Stimulated activated naive CD8-positive, alpha-beta T cell treated with anti-CD3 and anti-CD28 coated beads, Interleukin-15, Interleukin-2, amounts not matched to agents 100 U/mL and 50 U/mL, for 24 hours (primary cell): ENCODE results near the gene HTR4.

ENCODE experiments used
- ATAC-seq: fragments of 150-1000 bp; cut with Tn5 transposase; one replicate; pipeline ENCODE4 v1.10.0; 2021
- DNase-seq: peaks from one replicate; pipeline ENCODE4 v3.0.0; 2021

Gene HTR4

DNA sequence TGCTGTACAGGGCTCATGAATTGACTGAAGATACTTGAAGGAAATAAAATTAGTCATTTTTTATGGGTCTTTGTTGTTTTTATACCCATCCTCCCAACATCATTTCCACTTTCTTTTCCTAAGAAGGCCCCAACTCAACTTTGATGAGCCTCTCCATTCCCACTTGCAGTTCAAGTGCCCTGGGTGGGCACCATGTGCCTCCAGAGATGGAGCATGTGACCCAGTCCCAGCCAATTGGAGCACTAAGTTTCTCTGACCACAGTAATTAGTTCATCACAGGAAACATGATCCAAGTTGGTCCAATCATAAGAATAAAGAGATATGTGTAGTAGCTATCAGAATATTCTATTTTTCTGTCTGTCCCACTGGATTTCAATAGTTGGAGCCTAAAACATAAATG, 46.9 kb downstream of the HTR4 start:
- no peak for DNase-seq
- no peak for ATAC-seq

DNA sequence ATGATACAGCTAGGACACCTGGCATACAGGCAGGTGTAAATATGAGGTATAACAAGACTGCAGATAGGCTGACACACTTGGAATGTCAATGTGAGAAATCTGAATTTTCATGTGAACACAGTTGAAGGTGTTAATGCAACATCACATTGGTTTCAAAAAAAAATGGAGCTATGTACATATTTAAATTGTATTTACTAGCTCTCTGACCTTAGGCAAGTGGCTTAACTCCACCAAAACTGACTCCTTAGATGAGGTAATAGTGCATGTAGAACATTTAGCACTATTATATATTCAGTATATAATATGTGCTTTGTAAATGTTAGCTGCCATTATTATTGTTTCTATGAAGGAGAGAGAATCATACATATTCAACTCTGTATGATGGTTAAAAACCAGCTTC, 48.0 kb downstream of the HTR4 start:
- no peak for DNase-seq
- ATAC-seq, result no peak

DNA sequence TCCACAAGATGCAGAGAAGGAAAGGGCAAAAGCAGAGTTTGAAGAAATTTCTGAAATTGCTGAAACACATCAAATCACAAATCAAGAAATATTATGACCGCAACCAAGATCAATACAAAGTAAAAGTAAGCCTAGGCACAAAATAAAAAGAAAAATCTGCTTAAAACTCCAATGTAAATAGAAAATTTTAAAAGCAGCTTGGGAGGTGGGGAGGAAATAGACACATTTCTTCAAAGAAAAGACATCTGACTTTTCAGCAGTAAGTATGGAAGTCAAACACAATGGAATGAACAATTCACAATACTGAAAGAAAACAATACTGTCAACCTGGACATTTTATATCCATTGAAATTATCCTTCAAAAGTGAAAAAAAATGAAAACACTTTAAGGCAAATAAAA, 55.1 kb downstream of the HTR4 start:
- DNase-seq, result no peak
- ATAC-seq, result no peak

DNA sequence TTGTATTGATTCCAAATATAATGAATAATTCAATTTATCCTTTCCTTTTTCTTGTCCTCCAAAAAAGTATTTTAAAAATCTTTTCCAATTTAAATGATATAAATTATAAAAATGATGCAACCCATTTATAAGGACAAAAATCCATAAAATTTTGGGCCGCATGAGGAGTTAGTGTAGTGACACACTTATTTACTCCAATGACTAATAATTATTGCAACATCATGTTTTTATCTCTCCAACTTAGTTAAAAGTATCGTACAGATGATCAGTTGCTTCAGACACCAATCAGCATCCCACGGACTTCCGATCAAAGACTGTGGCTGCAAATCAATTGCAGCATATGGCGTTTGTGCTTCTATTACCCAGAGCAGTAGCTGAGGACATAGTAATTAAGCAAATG, 58.6 kb downstream of the HTR4 start:
- ATAC-seq, result no peak
- no peak for DNase-seq

DNA sequence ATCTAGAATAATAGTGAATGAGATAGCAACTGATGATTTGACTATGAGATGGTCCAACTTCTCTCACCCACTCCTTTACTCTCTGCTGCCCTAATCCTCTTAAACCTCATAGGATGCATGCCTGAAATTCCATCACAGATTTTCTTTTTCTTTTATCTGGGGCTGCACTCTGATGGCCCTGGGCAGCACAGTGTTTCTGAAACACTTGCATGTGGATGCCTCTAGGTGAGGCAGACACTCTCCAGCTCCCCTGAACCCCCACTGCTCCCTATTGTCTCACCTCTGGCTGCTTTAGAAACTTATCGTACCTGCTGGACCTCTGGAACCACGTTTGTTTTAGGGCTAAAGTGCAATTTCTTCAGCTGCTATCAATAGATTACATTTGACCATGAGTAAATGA, 67.5 kb downstream of the HTR4 start:
- DNase-seq (no peak), ATAC-seq (no peak)

DNA sequence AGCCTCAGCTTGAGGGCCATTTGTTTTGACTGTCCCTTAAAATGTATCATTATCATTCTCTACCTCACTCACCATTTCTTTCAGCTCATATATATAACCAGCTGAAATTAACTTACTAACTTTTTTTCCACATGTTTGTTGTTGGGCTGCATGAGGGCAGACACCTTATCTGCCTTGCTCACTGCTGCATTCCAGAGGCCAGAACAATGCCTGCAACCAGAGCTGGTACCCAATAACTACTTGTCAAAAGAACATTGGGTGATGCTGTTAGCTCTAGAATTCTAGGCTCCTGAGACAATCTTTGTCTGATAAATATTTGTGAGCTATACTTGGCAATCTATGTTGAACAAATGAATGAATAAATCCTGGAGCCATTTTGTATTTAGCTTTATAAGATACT, 68.3 kb downstream of the HTR4 start:
- ATAC-seq (no peak), DNase-seq (no peak)

DNA sequence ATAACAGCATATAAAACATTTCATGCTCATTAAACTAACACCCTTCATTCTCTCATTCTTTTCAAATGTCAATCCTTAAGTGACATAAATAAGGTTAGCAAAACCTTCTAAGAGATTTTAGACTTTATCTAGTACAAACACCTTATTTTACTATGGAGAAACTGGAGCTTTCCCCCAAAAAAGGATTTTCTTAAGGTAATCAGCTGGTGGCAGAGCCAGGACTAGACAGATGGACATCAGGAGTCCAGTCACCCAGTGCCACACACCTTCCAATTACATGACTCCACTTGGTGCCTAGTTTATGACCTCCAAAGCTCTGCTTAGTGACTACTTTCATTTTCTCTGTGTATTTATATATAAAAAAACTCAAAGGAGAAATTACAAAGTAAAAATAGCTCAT, 70.2 kb downstream of the HTR4 start:
- ATAC-seq (no peak), DNase-seq (no peak)

DNA sequence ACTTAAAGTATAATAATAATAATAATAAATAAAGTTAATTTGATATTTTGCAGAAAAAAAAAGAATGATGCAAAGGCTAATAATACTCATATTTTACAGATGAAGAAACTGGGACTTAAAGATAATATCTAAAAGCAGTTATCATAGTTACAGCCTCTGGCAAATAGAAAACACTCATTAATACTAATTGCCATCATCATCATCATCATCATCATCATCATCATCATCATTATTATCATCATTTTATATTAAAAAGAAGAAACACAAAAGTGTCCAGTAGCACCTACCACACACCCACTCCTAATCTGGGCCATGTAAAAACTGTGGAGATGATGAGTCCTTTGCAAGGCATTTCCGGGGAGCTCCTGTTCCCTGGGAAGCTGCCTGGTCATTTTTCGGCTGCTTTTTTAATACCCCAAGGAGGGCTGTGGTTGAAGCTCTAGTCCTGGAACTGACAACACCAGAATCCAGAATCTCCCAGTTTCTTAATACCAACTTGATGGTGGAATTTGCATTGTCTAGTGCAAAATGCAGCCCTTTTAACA, 70.8 kb downstream of the HTR4 start:
- DNase-seq (no peak), ATAC-seq (no peak)

DNA sequence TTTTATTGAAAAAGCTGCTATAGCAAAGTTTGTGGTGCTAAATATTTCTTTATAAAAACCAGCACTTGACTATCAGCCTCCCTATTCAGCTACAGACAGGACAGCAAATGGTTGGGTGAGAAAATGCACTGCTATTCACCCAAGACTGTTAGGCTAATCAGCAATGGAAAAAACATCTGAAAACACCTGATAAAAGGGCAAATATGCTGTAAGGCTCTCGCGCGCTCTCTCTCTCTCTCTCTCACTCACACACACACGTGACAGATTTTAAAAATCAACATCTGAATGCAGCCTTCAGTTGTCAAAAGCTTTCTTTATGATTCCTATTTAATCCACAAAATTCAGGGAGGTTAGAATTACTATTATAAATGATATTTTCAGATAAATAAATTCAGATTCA, 80.2 kb downstream of the HTR4 start:
- ATAC-seq (no peak), DNase-seq (no peak)

DNA sequence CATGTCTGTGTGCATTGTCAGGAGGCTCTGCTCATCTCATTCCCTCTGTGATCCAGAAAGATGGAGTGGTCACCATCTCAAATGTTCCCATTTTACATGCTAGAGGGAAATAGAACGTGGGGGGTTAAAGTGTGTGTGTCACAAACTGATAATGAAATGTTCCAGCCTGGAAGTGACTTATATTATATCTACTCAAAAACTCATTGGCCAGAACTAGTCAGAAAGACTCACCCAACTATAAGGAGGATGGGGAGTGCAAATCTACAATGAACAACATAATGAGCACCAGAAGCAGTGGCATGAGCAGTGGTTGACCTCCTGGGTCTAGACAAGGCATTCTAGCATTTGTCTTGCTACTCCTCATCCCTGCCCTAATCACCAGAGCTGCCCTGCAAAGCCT, 81.0 kb downstream of the HTR4 start:
- ATAC-seq, result no peak
- no peak for DNase-seq

DNA sequence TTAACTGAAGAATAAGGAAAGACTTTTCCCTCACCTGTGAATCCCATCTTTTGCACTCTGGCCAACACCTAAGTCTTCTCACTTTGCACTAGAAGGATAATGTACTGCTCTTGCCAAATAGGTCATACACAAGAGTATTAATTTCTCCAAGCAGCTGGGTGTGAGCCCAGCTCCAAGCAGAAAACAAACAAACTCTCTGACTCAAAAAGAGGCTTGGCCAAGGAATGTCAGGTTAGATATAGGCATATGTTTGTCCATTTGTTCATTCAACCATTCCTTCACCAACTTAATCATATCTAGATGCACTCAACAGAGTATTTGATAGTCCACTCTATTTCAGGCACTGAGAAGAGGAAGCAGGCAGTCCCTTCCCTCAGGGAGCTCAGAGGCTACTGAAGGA, 84.4 kb downstream of the HTR4 start:
- no peak for DNase-seq
- ATAC-seq, result no peak

DNA sequence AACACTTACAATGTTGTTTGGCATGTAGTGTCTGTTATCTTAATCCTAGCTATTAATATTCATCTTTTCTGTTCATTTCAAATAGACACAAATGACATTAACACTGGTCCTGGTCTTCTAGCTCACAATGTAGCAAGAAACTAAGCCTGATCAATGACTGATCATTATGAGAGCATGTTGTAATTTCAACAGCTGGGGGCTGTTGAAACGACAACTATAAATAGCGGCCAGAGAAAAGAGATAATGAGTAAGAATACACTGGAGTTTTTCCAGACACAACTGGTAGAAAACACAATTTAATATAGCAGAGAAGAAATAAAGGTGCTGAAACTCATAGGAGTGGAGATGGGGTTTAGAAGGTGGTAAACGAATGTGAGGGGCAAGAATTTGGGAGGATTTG, 89.2 kb downstream of the HTR4 start:
- no peak for ATAC-seq

DNA sequence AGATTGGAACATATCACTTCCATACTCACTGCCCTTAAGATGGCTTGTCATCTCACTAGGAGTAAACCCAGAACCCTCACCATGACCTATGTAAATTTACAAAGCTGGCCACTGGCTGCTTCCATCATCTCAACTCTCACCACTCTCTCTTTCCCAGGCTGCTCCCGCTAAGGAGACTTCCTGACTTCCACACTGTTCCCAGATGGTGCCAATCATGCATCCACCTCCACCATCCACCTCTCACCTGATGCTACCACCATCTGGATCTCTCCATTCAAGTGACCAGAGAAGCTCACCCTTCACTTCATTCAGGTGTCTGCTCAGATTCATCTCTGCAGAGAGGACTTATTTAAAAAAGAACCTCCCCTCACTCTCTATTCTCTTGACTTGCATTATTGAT, 91.3 kb downstream of the HTR4 start:
- ATAC-seq (no peak), DNase-seq (no peak)

More for the DNA sequence above, 89.2 kb downstream of the HTR4 start:
- DNase-seq, result no peak

DNA sequence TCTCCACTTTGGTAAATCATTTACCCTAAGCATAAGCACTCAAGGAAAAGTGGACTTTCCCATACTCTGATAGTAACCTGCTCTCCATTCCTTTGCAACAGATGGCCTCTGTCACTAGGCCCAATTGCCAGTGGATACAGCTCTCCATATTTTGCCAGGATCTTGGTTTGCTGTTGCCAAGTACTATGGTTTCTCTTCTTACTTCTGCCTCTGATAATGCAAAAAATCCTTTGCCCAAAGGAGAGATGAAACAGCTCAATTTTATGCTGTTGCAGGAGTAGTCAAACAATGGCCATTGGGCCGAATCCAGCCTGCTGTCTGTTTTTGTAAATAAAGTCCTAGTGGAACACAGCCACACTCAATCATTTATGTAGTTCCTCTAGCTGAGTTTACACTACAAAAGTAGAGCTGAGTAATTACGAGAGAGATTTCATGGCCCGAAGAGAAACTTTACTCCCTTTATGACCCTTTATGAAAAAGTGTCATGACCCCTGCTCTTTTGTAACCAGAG, 92.5 kb downstream of the HTR4 start:
- no peak for DNase-seq

DNA sequence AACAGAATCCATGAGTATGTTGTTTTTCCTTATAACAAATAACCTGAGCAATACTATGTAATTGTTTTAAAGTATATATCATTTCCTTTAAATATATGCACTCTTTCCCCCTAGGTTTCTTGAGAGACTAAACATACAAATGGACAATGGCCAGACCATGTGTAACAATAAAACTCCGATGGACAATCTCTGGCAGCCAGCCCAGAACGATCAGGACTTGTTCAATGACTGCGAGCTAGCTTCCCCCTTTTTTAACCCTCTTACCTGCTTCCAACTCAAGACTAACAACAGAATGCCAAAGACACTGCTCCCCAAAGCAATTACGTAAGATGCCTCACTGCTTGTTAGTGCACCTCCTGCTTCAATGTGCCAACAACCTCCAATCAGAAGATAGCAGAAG, 94.9 kb downstream of the HTR4 start:
- DNase-seq, result no peak
- ATAC-seq, result no peak

More for the DNA sequence above, 92.5 kb downstream of the HTR4 start:
- ATAC-seq, result no peak

DNA sequence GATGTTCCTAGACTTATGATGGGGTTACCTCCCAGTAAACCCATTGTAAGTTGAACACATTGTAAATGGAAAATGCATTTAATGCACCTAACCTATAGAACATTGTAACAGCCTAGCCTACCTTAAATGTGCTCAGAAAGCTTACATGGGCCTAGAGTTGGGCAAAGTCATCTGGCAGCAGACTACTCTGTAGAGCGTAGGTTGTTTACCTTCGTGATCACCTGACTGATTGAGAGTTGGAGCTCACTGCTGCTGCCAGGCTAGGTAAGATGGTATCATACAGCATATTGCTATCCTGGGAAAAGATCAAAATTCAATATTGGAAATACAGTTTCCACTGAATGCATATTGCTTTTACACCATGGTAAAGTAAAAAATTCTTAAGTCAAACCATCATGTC, 95.4 kb downstream of the HTR4 start:
- DNase-seq (no peak), ATAC-seq (no peak)

DNA sequence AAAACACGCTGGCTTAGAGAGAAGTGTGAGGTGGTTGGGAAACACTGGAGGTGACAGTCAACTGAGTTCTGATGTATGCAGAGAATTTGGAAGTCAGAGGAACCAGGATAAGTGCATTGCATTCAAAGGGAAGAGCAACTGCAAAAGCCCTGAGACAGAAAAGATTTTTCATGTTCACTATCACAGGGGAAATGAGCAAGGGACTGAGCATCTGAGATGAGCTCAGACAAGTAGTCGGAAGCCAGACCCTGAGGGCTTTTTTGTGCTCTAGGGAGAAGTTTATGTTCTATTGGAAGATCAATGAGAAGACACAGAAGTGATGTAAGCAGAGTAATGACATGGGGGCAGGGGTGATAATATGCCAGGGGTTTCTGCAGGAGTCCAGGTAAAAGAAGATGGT, 97.5 kb downstream of the HTR4 start:
- ATAC-seq, result no peak
- no peak for DNase-seq

DNA sequence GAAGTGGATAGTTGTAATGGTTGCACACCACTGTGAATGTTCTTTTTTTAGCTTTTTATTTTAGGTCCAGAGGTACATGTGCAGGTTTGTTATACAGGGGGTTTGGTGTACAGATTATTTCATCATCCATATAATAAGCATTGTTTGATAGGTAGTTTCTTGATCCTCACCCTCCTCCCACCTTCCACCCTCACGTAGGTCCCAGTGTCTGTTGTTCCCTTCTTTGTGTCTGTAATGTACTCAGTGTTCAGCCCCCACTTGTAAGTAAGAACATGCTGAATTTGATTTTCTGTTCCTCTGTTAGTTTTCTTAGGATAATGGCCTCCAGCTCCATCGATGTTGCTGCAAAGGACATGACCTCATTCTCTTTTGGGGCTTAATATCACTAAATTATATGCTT, 99.7 kb downstream of the HTR4 start:
- ATAC-seq, result no peak
- DNase-seq, result no peak

DNA sequence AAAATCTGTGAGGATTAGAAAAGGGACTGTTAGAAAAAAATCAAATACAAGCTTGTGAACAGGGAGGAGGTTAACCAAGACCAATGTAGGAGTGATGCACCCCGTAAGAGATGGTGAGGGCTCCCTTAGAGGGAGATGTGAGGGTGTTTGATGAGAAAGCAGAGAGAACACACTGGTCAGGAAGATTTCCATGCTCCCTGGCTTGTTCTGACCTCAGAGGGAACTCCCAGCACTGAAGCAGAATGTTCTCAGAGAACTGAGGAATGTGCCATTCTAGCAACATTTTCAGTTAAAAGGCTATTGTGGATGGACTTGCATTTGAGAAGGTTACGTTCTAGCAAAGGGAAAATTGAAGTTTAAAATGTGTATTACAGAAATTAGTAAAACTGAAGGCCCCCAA, 110.6 kb downstream of the HTR4 start:
- DNase-seq, result no peak
- no peak for ATAC-seq

DNA sequence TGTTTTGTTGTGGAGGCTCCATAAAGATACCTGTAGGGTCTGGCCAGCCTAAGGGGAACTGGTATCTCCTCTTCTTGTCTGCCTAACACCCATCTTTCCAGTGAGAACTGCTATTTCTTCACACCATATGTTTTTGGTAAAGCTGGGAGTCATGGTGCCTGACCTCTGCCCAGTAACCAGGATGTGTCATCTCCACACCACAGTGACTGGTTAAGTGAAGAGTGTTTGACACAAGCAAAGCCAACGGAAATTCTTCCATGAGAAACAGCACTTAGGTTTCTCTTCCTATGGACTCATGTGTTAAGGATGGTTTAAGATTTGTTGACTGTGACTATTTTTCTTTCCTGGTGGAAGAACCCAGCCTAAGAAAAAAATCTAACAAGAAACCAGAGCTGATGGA, 111.5 kb downstream of the HTR4 start:
- no peak for DNase-seq
- ATAC-seq, result no peak

DNA sequence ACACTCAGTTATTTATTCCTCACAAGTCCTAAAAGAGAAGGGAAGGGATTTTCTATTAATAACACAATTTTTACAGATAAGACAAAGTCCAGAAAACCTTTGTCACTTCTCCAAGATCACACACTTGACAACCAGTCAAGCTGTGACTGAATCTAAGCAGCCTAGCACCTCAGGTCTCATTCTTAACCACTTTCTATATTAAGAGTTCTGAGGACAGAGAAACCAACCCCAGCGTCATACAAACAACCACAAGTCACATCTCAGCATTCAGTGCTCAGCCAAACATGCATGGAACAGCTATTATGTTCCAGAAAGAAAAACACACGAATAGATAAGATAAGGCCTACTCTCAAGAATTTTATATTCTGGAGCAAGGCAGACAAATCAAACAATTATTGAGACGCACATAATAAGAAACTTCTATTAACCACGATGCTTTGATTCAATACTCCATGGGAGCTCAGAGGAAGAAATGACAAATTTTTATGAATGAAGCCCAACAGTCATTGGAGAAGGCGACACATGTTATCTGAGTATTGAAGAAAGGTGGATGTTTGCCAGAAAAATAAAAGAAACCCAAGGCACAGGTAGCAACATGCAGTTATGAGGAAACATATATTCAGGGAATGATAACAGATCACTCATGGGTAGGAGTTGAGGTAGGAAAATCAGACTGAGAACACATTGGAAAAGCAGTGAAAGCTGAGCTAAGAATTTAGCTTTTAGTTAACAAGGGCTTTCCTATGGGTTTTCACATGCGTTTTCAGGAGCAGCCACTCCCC, 113.1 kb downstream of the HTR4 start:
- ATAC-seq (no peak), DNase-seq (no peak)

DNA sequence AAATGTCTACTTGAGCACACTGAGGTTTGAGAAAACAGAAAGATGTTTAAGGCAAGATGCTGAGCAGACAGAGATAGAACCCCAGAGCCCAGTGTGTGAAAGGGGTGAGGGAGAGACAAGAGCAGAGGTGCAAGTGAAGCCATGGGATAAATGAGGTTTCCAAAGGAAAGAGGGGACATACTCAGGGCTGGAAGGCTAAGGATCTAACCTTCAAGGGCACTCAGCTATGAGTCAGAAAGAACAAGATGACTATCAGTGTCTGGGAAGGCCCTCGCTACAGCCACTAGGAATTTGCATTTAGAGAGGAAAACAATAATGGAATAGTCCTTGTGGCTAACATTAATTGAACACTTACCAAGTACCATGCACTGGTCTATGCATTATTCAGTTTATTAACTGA, 113.7 kb downstream of the HTR4 start:
- DNase-seq, result no peak
- ATAC-seq, result no peak

DNA sequence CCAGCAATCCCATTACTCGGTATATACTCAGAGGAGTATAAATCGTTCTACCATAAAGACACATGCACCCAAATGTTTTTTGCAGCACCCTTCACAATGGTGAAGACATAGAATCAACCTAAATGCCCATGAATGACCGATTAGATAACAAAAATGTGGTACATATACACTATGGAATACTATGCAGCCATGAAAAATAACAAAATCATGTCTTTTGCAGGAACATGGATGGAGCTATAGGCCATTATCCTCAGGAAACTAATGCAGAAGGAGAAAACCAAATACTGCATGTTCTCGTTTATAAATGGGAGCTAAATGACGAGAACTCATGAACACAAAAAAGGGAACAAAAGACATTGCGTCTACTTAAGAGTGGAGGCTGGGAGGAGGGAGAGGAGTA, 114.5 kb downstream of the HTR4 start:
- DNase-seq (no peak), ATAC-seq (no peak)

DNA sequence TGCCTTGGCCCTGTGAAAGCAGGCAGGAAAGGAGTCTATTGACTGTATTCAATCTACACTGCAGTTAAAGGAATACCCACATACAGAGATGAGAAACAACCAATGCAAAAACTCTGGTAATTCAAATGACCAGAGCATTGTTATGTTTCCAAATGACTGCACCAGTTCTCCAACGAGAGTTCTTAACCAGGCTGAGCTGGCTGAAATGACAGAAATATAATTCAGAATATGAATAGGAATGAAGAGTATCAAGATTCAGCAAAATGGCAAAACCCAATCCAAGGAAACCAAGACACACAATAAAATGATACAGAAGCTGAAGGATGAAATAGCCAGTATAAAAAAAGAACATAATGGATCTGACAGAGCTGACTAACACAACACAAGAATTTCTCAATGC, 119.1 kb downstream of the HTR4 start:
- ATAC-seq (no peak), DNase-seq (no peak)
